ENCODE results near the gene HNRNPF. TPM values are rescaled to one million over a fixed set of nuclear protein-coding genes. Genes with fewer than 3 reads are reported as not detected.

HNRNPF gene
- total and polyA plus RNA-seq, 2 of the 8 experiments (the other 6 are each of a cell fraction or from before 2014, with no cell fraction given), result 209 to 389 TPM

- H4K20me1 ChIP-seq (replicated peaks in 1 of 2; ENCODE audit: control insufficient read depth in 1 of 2, insufficient read depth in 2 of 2, low read length in 2 of 2), result no peaks in the 10 kb centered on the region
- no peak overlapping the region for H2BK5ac ChIP-seq (ENCODE audit: low read depth, low read length)
- no peak overlapping the region for H3K27ac ChIP-seq (ENCODE audit: low read depth, low read length)
- no peak overlapping the region for H3K9ac ChIP-seq (replicated peaks in 1 of 4; ENCODE audit: extremely low read depth in 1 of 4, low read depth in 3 of 4, low read length in 3 of 4)
- no peak overlapping the region for H4K91ac ChIP-seq (replicated peaks; ENCODE audit: insufficient read length, low read length)
- H3K56ac ChIP-seq (replicated peaks; ENCODE audit: insufficient read length, low read depth, low read length), result no peak overlapping the region
- FAIRE-seq (no peak), DNase-seq (ENCODE audit: low read depth in 1 of 2, low spot score in 2 of 2) (no peak)
- 88% methylated on average over 4 of the region's 4 CpGs; no CpG with 5 or more reads in 1 of the 2 experiments for WGBS, 2 experiments (ENCODE audit: extremely low coverage in 1 of 2, insufficient coverage in 1 of 2, insufficient read length in 1 of 2, insufficient replicate concordance in 2 of 2, low coverage in 1 of 2, low lambda C conversion rate in 2 of 2, missing lambda C conversion rate in 1 of 2)
- no peaks in the 10 kb centered on the region for H3K79me1 ChIP-seq (ENCODE audit: low read depth, low read length)
- no peak overlapping the region for H2BK12ac ChIP-seq (ENCODE audit: low read depth, low read length)
- no peak overlapping the region for H2BK120ac ChIP-seq (replicated peaks; ENCODE audit: low read depth, low read length)
- no peaks in the 10 kb centered on the region for H3K9me3 ChIP-seq (ENCODE audit: insufficient read depth in 2 of 2, low read depth in 1 of 2, low read length in 1 of 2)
- no peaks in the 10 kb centered on the region for H3K23me2 ChIP-seq (ENCODE audit: low read depth, low read length)
- H2AK5ac ChIP-seq (ENCODE audit: low read depth, low read length), result no peak overlapping the region
- no peak overlapping the region for H3K14ac ChIP-seq (ENCODE audit: insufficient read length)
- ChIA-PET CTCF (ENCODE audit: partially characterized antibody) (interaction anchor here (0.8 to 5.3 kb wide), 7 partner anchors 15 to 151 kb away, joined by 3 to 29 read pairs (median 3); partner anchors contain the start of gene FXYD4), POLR2A (ENCODE audit: partially characterized antibody) (interaction anchor here (2.1 kb wide), 1 partner anchor 52 kb away, joined by 6 read pairs; no protein-coding TSS in a partner anchor)
- no peak overlapping the region for H2AFZ ChIP-seq (ENCODE audit: low read length)
- no peaks in the 10 kb centered on the region for H3K27me3 ChIP-seq (replicated peaks in 1 of 4; ENCODE audit: control insufficient read depth in 3 of 4, extremely low read depth in 1 of 4, insufficient read depth in 3 of 4, low read length in 3 of 4)
- H3K36me3 ChIP-seq (ENCODE audit: control insufficient read depth in 2 of 4, insufficient read depth in 4 of 4, low read length in 3 of 4), result no peaks in the 10 kb centered on the region
- H3K23ac ChIP-seq (ENCODE audit: insufficient read length), result no peak overlapping the region
- H3K18ac ChIP-seq (ENCODE audit: extremely low read depth, low read length), result no peak overlapping the region
- H3K4me1 ChIP-seq (replicated peaks in 1 of 4; ENCODE audit: control insufficient read depth in 3 of 4, insufficient read depth in 4 of 4, low read length in 3 of 4), result peaks cover 0 to 12% (median 6%) of the 10 kb centered on the region in 4 experiments; a peak in 4 of 7 replicates
- no peak overlapping the region for H3K4ac ChIP-seq (replicated peaks; ENCODE audit: insufficient read length, low read depth, low read length)
- no peak overlapping the region; a peak in 1 of 4 replicates for H3K4me2 ChIP-seq (ENCODE audit: insufficient read depth in 1 of 2, low read depth in 2 of 2, low read length in 2 of 2)
- TF ChIP-seq POU5F1 (IDR thresholded peaks at IDR 0.05; ENCODE audit: low read depth, low read length), result no peak
- TF ChIP-seq SIRT6 (IDR thresholded peaks at IDR 0.05; ENCODE audit: low read length), result no peak
- no peak for TF ChIP-seq GABPA (IDR thresholded peaks at IDR 0.05; ENCODE audit: borderline replicate concordance, insufficient read depth, low read length)
- TF ChIP-seq TAF1 (IDR thresholded peaks at IDR 0.05; ENCODE audit: low read depth, low read length), result no peak
- TF ChIP-seq NRF1 (IDR thresholded peaks at IDR 0.05; ENCODE audit: low read depth, low read length), result no peak
- TF ChIP-seq SP4 (IDR thresholded peaks at IDR 0.05; ENCODE audit: low read length), result no peak
- TF ChIP-seq RXRA (IDR thresholded peaks at IDR 0.05; ENCODE audit: insufficient read depth, low read depth, low read length), result no peak
- TF ChIP-seq SUZ12 (IDR thresholded peaks at IDR 0.05; ENCODE audit: low read length), result no peak
- no peak for TF ChIP-seq KDM4A (IDR thresholded peaks at IDR 0.05; ENCODE audit: low read depth, low read length, severe bottlenecking)
- no peak overlapping the region for H2BK20ac ChIP-seq (ENCODE audit: low read length)
- H3K79me2 ChIP-seq (ENCODE audit: control insufficient read depth in 1 of 2, insufficient read depth in 2 of 2, low read length in 2 of 2), result no peaks in the 10 kb centered on the region
- H4K8ac ChIP-seq (ENCODE audit: extremely low read depth, insufficient read depth, low read length), result no peak overlapping the region
- no peak overlapping the region for H2BK15ac ChIP-seq (ENCODE audit: low read length)
- H4K5ac ChIP-seq (ENCODE audit: insufficient read length, low read depth, low read length), result no peak overlapping the region
- no peak overlapping the region for H3K4me3 ChIP-seq (ENCODE audit: extremely low read depth in 1 of 4, insufficient read depth in 2 of 4, low read depth in 3 of 4, low read length in 4 of 4)
These were observed 53.1 kb downstream of the HNRNPF start for GRCh38 chr10:43355749-43356371.

Data from H1 (cell line).